ENCODE data around the gene MAB21L3.

The MAB21L3 gene

DNA sequence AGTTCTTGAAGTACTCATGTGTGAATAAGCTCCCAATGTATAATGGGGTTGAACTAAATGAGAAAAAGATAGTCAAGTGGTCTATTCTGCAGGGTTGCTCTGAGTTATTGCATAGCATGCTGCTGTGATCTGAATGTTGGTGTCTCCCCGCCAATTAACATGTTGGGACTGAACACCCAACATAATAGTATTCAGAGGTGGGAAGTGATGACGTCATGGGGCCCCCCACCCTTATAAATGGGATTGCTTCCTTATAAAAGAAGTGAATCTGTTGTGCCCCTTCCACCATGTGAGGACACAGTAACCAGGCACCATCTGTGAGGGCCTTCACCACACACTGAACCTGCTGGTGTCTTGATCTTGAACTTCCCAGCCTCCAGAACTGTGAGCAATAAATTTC is 50.2 kb downstream of the MAB21L3 start:
- TF ChIP-seq, protein P1, sequence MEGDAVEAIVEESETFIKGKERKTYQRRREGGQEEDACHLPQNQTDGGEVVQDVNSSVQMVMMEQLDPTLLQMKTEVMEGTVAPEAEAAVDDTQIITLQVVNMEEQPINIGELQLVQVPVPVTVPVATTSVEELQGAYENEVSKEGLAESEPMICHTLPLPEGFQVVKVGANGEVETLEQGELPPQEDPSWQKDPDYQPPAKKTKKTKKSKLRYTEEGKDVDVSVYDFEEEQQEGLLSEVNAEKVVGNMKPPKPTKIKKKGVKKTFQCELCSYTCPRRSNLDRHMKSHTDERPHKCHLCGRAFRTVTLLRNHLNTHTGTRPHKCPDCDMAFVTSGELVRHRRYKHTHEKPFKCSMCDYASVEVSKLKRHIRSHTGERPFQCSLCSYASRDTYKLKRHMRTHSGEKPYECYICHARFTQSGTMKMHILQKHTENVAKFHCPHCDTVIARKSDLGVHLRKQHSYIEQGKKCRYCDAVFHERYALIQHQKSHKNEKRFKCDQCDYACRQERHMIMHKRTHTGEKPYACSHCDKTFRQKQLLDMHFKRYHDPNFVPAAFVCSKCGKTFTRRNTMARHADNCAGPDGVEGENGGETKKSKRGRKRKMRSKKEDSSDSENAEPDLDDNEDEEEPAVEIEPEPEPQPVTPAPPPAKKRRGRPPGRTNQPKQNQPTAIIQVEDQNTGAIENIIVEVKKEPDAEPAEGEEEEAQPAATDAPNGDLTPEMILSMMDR (IDR thresholded peaks at IDR 0.05): no peak
- TF ChIP-seq ZFX (IDR thresholded peaks at IDR 0.05; ENCODE audit: borderline replicate concordance): no peak
- no peak overlapping the region for H3K27ac ChIP-seq

DNA sequence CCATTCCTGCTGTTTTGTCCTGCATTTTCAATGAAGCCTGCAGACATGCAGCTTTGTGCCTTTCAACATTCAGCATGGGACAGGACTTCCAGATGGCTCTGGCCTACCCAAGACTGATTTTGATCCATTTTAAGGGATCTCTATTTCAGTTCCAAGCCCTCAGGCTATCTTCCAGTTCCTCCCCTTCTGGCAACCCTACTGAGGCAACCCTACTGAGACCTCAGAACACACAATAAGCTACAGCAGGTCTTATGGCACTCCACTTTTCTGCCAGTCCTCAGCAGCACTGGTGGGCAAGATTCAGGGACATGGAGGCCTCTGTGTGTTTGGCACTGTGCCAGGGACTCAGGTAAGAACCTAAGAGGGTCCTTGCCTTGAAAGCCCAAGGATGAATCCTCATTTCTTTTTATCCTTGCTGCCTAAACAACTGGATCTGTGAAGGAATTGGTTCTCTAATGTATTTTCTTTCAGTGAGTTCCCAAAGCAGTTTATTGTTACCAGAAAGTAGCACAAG is 50.7 kb downstream of the MAB21L3 start:
- TF ChIP-seq, protein P1 (IDR thresholded peaks at IDR 0.05): no peak
- H3K27ac ChIP-seq: no peak overlapping the region

DNA sequence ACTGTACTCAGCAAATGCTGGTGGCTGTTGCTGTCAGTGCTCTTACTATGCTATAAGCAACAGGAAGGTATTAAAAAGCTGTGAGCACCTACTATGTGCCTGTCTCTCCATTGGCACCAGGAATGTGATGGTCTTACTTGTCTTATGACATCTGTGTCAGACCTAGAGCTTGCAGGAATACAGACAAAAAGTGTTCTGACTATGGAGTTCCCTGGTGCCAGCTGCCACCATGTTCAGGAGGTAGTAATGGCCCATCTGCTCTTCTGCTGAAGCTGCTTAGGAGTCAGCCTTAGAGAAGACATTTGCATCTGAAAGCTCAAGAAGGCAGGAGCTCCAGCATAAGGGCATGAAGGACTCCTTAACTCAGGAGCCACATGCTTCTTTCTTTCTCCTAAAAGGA is 52.3 kb downstream of the MAB21L3 start:
- TF ChIP-seq ZFX (IDR thresholded peaks at IDR 0.05; ENCODE audit: borderline replicate concordance): no peak
- TF ChIP-seq, protein P1 (IDR thresholded peaks at IDR 0.05): no peak
- no peak overlapping the region for H3K27ac ChIP-seq

DNA sequence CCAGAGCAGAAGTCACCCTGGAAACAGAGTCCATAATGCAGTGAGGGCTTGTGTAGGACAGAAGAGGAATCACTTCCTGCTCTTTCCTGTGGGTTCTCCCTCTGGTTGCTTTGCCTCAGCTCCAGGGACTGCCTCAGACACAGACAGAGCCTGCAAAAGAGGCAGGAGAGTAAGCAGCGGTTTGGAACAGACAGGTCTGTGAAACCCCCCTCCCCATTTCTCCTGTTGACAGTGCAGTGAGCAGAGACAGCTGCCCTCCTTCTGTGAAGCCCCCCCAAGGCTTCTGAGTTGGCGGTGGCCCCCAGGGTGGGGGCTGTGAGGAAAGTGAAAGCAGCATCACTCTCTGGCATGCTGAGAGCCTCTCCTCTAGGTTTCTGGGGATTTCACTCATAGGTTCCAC is 53.0 kb downstream of the MAB21L3 start:
- H3K27ac ChIP-seq: no peak overlapping the region
- TF ChIP-seq, protein P1 (IDR thresholded peaks at IDR 0.05): no peak
- TF ChIP-seq ZFX (IDR thresholded peaks at IDR 0.05; ENCODE audit: borderline replicate concordance): no peak

DNA sequence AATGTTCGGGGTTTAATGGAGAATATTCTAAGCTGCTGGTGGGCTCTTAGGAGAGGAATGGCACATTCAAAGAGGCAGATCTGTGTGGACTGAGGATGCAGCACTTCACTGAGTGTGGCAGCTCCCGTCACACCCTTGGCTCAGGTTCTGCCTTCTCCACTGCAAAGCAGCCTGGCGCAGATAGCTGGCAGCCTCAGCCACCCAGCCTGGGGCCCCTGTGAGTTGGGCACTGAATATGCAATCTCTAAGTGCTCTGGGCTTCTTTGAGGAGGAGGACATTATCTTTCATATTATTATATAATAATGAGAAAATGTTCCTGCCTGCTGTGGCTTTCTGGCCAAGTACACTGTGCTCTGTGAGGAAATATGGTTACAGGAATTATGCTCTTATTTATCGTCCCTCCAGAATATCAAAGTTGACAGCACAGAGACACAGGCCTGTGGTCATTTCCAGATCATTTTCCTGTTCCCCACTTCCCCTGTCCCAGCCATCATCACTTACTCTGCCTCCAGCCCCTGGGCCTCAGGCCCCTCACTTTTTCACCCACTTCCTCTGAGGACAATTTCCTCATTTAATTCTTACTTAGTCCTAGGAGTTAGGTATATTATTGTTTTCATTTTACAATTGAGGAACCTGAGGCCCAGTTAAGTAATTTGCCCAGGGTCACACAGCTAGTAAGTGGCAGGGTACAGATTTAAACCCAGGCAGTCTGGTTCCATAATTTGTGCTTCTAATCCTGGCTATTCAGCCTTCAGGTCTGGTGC is 53.6 kb downstream of the MAB21L3 start:
- H3K27ac ChIP-seq: no peak overlapping the region
- no peak for TF ChIP-seq ZFX (IDR thresholded peaks at IDR 0.05; ENCODE audit: borderline replicate concordance)
- TF ChIP-seq, protein P1 (IDR thresholded peaks at IDR 0.05): no peak

DNA sequence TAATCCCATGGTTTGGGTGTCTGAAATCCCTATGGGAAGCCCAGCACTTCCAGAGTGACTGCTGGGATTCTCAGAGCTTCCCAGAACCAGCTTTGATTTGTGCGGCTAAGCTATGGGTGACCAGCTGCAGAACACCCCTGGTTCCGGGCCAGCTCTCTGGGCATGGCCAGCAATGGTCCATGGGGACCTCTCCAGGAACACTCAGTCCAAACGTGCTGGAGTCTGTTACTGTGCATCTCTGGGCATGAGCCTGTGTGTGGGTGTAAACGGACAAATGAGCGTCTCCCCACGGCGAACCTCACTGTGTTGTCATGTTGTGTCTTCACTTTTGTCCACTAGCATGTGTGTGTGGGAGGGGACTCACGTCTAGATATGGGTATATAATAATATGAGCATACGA is 54.4 kb downstream of the MAB21L3 start:
- TF ChIP-seq, protein P1 (IDR thresholded peaks at IDR 0.05): no peak
- no peak for TF ChIP-seq ZFX (IDR thresholded peaks at IDR 0.05; ENCODE audit: borderline replicate concordance)
- no peak overlapping the region for H3K27ac ChIP-seq

DNA sequence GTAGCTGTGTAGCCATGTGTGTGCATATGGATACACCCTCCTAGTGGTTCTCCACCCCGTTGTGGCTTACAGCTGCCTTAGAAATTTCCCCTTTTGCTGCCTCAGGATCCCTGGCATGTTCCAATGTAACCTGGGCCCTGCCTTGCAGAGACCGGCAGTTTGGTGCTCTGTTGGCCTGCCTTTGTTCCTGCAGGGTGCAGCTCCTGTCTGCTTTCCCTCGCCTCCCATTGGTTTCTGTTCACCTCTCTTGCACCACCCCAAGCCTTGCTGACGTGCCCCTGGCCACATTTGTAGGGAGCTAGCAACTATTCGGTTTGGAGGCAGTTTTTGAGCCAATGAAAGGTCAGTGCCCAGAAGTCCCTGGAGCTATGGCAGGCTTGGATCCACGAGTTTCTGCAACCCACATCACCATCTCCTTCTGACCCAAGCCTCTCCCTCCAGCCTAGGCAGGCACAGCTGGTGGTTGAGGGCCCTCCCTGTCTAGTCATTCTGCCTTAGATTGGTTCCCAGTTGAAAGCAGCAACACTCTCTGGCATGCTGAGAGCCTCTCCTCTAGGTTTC is 54.9 kb downstream of the MAB21L3 start:
- H3K27ac ChIP-seq: no peak overlapping the region
- TF ChIP-seq, protein P1 (IDR thresholded peaks at IDR 0.05): no peak
- no peak for TF ChIP-seq ZFX (IDR thresholded peaks at IDR 0.05; ENCODE audit: borderline replicate concordance)

All from 22Rv1 (cell line).